Mammary epithelial cell (primary cell): ENCODE data around the gene CBFA2T3.

ENCODE experiments used
- CTCF ChIP-seq, 2 donors: IDR thresholded peaks in 1 of 2; conservative IDR thresholded peaks in 1 of 2; 2 replicates each; pipeline ENCODE4 v1.5.1; 2011 to 2012; ENCODE audit warnings: inconsistent platforms in 2 of 2, low read length in 2 of 2, mild to moderate bottlenecking in 2 of 2, control low read depth in 1 of 2, low read depth in 1 of 2; ENCODE audit not compliant: insufficient read depth in 1 of 2; ENCODE audit errors: extremely low read depth in 1 of 2
- EZH2 ChIP-seq: IDR thresholded peaks from 2 replicates; pipeline ENCODE4 v1.6.1; 2012; ENCODE audit warnings: low read length, inconsistent platforms, borderline replicate concordance

GRCh38 chr16:88830258-88830657 is 146.7 kb downstream of the CBFA2T3 start:
- TF ChIP-seq CTCF (conservative IDR thresholded peaks at IDR 0.05 in 1 of 2, IDR thresholded peaks at IDR 0.05 in 1 of 2; ENCODE audit: extremely low read depth in 1 of 2, insufficient read depth in 1 of 2, low read depth in 1 of 2, low read length in 2 of 2) (no peak), EZH2 (no peak)
